HepG2 (cell line): ENCODE measurements around the gene CDC42SE1. TPM values are rescaled to one million over a fixed set of nuclear protein-coding genes. Genes with fewer than 3 reads are reported as not detected.

Experiments
- BCL6 ChIP-seq: IDR thresholded peaks from 2 replicates; pipeline ENCODE4 v1.6.1; 2016; ENCODE audit warnings: missing genetic modification reagents, missing compliant biosample characterization
- DMAP1 ChIP-seq: IDR thresholded peaks from 2 replicates; pipeline ENCODE4 v1.6.1; 2016
- EHMT2 ChIP-seq: fragments of 200-600 bp; sonication (generic); IDR thresholded peaks from 2 replicates; pipeline ENCODE4 v1.7.0; 2017; ENCODE audit warnings: antibody characterized with exemption, low read depth, low read length, borderline replicate concordance
- JUNB ChIP-seq: sonication (generic); formaldehyde crosslinking; IDR thresholded peaks from 2 replicates; pipeline ENCODE4 v1.8.0; 2022; ENCODE audit warnings: missing genetic modification reagents, mild to moderate bottlenecking, borderline replicate concordance
- MBD4 ChIP-seq: IDR thresholded peaks from 2 replicates; pipeline ENCODE4 v1.6.1; 2012; ENCODE audit warnings: low read length, inconsistent platforms, borderline replicate concordance
- NFKBIZ ChIP-seq: IDR thresholded peaks from 2 replicates; pipeline ENCODE4 v1.6.1; 2018; ENCODE audit warnings: missing genetic modification reagents, missing compliant biosample characterization
- ZNF772 ChIP-seq: sonication (generic); formaldehyde crosslinking; IDR thresholded peaks from 2 replicates; pipeline ENCODE4 v1.5.0; 2020; ENCODE audit warnings: mild to moderate bottlenecking, missing genetic modification reagents
- polyA plus RNA-seq, 8 experiments: library from polyadenylated mRNA; depleted of rRNA in 3 of 8; stranded (reverse) in 7 of 8; unstranded in 1 of 8; fragments of >200 nt; fragmentation: Illumina TruSeq in 4 of 8; extraction: Trizol in 4 of 8; gene quantifications; 2 replicates each; pipeline versions ENCODE4 v1.2.1 to v1.2.3, GENCODE V29; 2011 to 2016; ENCODE audit warnings: low read depth in 4 of 8, missing spikeins in 1 of 8, mixed read lengths in 1 of 8; ENCODE audit not compliant: insufficient read depth in 1 of 8
- total RNA-seq, 5 experiments: library from RNA; depleted of rRNA; stranded (reverse); fragments of >200 nt; fragmentation: Illumina TruSeq; extraction: Trizol; gene quantifications; 2 replicates each; pipeline ENCODE4 v1.2.3, GENCODE V29; 2016; ENCODE audit warnings: low read depth in 1 of 5
- TF ChIP-seq, protein P1 (sequence below): sonication (generic); formaldehyde crosslinking; IDR thresholded peaks from 2 replicates; pipeline ENCODE4 v1.5.0; 2020; ENCODE audit warnings: mild to moderate bottlenecking, missing genetic modification reagents, borderline replicate concordance
- TF ChIP-seq, protein P2 (sequence below): sonication (generic); formaldehyde crosslinking; IDR thresholded peaks from 2 replicates; pipeline ENCODE4; 2020; ENCODE audit warnings: missing genetic modification reagents, mild to moderate bottlenecking, borderline replicate concordance
- TF ChIP-seq, protein P3 (sequence below): sonication (generic); formaldehyde crosslinking; IDR thresholded peaks from 2 replicates; pipeline ENCODE4 v1.5.1; 2020; ENCODE audit warnings: missing genetic modification reagents, mild to moderate bottlenecking, borderline replicate concordance
- TF ChIP-seq, protein P4 (sequence below): sonication (generic); formaldehyde crosslinking; IDR thresholded peaks from 2 replicates; pipeline ENCODE4 v1.9.0; 2021; ENCODE audit warnings: missing genetic modification reagents, borderline replicate concordance

The CDC42SE1 gene
- total and polyA plus RNA-seq, 2 of the 13 experiments (the other 11 are each of a cell fraction or from before 2014, with no cell fraction given), result 17.6 to 17.9 TPM

DNA sequence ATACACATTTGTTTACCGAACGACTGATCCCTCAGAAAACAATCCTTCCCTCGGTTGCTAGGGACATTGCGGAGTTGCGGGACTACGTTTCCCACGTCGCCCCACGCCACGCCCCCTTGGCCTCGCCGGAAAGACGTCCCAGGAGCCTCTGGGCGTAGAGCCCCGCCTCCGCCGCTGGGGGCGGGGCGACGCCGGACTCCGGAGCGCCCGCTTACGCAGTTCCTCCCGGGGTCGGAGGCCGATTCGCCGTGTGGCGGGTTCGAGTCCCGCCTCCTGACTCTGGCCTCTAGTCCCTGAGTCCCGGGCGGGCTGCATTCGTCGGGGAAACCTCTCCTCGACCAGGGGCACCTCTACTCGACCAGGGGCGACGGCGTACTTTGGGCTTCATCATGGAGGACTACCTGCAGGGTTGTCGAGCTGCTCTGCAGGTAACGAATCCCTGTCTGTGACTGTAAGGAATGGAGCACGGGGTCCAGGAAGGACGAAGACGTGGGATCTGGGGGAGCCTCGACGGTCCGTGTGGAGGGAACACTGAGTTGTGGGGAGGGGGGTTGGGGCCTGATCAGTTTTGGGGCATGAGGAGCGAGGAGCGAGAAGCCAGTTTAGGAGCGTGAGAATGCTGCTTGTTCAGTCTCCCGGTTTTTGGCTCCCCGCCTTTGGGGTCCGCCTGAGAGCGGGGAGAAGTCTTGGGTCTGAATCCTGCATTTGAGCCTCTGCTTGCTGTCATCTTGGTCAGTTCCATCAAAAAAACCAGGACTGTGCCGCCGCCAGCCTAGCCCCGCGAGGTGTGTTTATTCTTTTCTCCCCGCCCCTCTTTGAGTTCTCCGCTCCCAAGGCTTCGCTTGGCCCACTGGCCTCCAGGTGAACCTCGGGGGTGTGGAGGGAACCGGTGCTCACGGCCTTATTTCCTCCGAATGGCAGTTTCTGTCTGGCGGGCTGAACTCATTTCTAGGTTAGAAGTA lies 50.9 kb downstream of the CDC42SE1 start, which contains the start of gene PRUNE1 (continued):
- TF ChIP-seq, protein P1, sequence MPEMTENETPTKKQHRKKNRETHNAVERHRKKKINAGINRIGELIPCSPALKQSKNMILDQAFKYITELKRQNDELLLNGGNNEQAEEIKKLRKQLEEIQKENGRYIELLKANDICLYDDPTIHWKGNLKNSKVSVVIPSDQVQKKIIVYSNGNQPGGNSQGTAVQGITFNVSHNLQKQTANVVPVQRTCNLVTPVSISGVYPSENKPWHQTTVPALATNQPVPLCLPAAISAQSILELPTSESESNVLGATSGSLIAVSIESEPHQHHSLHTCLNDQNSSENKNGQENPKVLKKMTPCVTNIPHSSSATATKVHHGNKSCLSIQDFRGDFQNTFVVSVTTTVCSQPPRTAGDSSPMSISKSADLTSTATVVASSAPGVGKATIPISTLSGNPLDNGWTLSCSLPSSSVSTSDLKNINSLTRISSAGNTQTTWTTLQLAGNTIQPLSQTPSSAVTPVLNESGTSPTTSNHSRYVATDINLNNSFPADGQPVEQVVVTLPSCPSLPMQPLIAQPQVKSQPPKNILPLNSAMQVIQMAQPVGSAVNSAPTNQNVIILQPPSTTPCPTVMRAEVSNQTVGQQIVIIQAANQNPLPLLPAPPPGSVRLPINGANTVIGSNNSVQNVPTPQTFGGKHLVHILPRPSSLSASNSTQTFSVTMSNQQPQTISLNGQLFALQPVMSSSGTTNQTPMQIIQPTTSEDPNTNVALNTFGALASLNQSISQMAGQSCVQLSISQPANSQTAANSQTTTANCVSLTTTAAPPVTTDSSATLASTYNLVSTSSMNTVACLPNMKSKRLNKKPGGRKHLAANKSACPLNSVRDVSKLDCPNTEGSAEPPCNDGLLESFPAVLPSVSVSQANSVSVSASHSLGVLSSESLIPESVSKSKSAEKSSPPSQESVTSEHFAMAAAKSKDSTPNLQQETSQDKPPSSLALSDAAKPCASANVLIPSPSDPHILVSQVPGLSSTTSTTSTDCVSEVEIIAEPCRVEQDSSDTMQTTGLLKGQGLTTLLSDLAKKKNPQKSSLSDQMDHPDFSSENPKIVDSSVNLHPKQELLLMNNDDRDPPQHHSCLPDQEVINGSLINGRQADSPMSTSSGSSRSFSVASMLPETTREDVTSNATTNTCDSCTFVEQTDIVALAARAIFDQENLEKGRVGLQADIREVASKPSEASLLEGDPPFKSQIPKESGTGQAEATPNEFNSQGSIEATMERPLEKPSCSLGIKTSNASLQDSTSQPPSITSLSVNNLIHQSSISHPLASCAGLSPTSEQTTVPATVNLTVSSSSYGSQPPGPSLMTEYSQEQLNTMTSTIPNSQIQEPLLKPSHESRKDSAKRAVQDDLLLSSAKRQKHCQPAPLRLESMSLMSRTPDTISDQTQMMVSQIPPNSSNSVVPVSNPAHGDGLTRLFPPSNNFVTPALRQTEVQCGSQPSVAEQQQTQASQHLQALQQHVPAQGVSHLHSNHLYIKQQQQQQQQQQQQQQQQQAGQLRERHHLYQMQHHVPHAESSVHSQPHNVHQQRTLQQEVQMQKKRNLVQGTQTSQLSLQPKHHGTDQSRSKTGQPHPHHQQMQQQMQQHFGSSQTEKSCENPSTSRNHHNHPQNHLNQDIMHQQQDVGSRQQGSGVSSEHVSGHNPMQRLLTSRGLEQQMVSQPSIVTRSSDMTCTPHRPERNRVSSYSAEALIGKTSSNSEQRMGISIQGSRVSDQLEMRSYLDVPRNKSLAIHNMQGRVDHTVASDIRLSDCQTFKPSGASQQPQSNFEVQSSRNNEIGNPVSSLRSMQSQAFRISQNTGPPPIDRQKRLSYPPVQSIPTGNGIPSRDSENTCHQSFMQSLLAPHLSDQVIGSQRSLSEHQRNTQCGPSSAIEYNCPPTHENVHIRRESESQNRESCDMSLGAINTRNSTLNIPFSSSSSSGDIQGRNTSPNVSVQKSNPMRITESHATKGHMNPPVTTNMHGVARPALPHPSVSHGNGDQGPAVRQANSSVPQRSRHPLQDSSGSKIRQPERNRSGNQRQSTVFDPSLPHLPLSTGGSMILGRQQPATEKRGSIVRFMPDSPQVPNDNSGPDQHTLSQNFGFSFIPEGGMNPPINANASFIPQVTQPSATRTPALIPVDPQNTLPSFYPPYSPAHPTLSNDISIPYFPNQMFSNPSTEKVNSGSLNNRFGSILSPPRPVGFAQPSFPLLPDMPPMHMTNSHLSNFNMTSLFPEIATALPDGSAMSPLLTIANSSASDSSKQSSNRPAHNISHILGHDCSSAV (CRISPR knock-in tag), result no peak
- TF ChIP-seq DMAP1 (CRISPR knock-in tag), result no peak
- TF ChIP-seq JUNB (CRISPR knock-in tag), result no peak
- TF ChIP-seq EHMT2, result no peak
- TF ChIP-seq BCL6 (CRISPR knock-in tag), result no peak; the same call in 1 of the 2 replicates
- no peak for TF ChIP-seq NFKBIZ
- no peak for TF ChIP-seq MBD4
- TF ChIP-seq, protein P2, sequence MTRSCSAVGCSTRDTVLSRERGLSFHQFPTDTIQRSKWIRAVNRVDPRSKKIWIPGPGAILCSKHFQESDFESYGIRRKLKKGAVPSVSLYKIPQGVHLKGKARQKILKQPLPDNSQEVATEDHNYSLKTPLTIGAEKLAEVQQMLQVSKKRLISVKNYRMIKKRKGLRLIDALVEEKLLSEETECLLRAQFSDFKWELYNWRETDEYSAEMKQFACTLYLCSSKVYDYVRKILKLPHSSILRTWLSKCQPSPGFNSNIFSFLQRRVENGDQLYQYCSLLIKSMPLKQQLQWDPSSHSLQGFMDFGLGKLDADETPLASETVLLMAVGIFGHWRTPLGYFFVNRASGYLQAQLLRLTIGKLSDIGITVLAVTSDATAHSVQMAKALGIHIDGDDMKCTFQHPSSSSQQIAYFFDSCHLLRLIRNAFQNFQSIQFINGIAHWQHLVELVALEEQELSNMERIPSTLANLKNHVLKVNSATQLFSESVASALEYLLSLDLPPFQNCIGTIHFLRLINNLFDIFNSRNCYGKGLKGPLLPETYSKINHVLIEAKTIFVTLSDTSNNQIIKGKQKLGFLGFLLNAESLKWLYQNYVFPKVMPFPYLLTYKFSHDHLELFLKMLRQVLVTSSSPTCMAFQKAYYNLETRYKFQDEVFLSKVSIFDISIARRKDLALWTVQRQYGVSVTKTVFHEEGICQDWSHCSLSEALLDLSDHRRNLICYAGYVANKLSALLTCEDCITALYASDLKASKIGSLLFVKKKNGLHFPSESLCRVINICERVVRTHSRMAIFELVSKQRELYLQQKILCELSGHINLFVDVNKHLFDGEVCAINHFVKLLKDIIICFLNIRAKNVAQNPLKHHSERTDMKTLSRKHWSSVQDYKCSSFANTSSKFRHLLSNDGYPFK, result peak; percentile 87; the same call in 1 of the 2 replicates
- TF ChIP-seq, protein P3, sequence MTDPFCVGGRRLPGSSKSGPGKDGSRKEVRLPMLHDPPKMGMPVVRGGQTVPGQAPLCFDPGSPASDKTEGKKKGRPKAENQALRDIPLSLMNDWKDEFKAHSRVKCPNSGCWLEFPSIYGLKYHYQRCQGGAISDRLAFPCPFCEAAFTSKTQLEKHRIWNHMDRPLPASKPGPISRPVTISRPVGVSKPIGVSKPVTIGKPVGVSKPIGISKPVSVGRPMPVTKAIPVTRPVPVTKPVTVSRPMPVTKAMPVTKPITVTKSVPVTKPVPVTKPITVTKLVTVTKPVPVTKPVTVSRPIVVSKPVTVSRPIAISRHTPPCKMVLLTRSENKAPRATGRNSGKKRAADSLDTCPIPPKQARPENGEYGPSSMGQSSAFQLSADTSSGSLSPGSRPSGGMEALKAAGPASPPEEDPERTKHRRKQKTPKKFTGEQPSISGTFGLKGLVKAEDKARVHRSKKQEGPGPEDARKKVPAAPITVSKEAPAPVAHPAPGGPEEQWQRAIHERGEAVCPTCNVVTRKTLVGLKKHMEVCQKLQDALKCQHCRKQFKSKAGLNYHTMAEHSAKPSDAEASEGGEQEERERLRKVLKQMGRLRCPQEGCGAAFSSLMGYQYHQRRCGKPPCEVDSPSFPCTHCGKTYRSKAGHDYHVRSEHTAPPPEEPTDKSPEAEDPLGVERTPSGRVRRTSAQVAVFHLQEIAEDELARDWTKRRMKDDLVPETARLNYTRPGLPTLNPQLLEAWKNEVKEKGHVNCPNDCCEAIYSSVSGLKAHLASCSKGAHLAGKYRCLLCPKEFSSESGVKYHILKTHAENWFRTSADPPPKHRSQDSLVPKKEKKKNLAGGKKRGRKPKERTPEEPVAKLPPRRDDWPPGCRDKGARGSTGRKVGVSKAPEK (CRISPR knock-in tag), result no peak
- TF ChIP-seq ZNF772 (CRISPR knock-in tag), result peak; percentile 56; the same call in 1 of the 2 replicates
- TF ChIP-seq, protein P4, sequence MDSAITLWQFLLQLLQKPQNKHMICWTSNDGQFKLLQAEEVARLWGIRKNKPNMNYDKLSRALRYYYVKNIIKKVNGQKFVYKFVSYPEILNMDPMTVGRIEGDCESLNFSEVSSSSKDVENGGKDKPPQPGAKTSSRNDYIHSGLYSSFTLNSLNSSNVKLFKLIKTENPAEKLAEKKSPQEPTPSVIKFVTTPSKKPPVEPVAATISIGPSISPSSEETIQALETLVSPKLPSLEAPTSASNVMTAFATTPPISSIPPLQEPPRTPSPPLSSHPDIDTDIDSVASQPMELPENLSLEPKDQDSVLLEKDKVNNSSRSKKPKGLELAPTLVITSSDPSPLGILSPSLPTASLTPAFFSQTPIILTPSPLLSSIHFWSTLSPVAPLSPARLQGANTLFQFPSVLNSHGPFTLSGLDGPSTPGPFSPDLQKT (CRISPR knock-in tag), result no peak
